Choroid plexus epithelial cell (primary cell): Measurements from ENCODE around the gene PI4KB.

Experiments
- DNase-seq: peaks from one replicate; pipeline ENCODE4 v3.0.0-alpha.2; 2010; ENCODE audit warnings: low read depth
- H3K4me3 ChIP-seq: 2 replicates; pipeline ENCODE4 v1.5.1; 2011; ENCODE audit warnings: low read depth, mild to moderate bottlenecking, control low read depth, low read length, moderate library complexity
- TF ChIP-seq, protein P1 (sequence below): conservative IDR thresholded peaks from 2 replicates; pipeline ENCODE4 v1.5.1; 2011; ENCODE audit warnings: low read depth, mild to moderate bottlenecking, control low read depth, inconsistent platforms, low read length, moderate library complexity

PI4KB gene

GRCh38 chr1:151327903-151328674, 873 bp upstream of the PI4KB start:
- no peak for DNase-seq
- TF ChIP-seq, protein P1, sequence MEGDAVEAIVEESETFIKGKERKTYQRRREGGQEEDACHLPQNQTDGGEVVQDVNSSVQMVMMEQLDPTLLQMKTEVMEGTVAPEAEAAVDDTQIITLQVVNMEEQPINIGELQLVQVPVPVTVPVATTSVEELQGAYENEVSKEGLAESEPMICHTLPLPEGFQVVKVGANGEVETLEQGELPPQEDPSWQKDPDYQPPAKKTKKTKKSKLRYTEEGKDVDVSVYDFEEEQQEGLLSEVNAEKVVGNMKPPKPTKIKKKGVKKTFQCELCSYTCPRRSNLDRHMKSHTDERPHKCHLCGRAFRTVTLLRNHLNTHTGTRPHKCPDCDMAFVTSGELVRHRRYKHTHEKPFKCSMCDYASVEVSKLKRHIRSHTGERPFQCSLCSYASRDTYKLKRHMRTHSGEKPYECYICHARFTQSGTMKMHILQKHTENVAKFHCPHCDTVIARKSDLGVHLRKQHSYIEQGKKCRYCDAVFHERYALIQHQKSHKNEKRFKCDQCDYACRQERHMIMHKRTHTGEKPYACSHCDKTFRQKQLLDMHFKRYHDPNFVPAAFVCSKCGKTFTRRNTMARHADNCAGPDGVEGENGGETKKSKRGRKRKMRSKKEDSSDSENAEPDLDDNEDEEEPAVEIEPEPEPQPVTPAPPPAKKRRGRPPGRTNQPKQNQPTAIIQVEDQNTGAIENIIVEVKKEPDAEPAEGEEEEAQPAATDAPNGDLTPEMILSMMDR: no peak
- peak overlapping the region; percentile 73 for H3K4me3 ChIP-seq

DNA sequence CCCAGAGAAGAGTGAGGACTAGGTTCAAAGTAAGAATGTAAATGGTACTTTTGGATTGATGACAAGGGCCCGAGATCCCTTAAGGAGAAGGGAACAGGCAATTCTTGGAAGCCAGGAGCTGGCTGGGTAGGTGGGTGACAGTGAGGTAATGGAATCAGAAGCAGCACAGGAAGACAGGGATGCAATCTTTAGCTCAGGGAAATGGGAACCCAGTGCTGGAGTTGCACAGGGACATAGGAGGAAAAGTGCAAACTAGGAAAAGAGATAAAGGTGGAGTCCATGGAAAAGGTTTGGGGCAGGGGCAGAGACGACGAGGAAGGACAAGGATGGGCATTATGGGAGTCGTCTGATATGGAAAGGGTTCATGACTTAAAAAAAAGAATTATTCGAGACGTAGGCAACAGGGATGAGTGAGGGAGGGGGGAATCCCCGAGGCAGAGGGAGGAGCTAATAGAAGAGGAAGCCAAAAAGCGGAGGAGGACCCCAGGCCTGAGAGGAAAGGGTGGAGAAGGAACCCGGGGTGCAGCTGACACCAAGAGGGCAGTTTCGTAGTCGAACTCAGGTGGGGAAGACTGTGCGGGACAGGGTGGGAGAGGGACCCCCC, 495 bp downstream of the PI4KB start:
- TF ChIP-seq, protein P1: no peak
- DNase-seq: peak; percentile 61
- H3K4me3 ChIP-seq: peak overlapping the region; percentile 73

DNA sequence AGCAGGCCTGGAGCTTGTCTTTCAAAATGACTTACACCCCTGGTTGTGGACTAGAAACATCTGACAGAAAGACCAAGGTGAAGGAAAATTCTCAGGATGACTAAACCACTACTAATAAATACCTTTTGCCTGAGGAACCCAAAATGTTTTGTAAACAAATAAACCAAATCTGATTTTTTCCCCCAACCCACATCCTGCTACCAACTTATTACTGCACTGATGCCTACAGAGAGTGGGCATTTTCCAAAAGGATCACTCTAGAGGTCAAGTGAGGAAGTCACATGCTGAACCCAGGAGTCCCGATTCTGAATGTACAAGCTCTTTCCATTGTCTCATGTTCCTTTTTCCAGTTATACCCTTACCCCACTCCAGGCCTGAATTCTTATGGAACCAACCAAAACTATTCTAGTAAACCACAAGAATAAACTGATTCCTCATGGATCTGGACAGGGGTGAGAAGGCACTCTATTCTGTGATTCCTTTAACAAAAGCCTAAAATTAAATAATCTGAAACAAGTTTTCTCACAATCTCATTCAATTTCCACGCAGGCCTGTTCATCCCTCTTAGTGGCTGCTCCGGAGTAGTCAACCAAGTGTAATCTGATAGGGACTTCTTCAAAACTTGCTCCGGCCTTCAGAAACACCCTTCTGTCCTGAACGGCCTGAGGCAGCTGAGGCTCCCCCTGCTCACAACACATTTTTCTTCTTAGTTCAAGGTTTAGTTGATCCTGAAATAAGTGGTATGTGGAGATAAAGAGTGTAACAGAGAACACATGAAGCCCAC, 1.4 kb downstream of the PI4KB start:
- H3K4me3 ChIP-seq: peak overlapping the region; percentile 73
- peak; percentile 58 for DNase-seq
- TF ChIP-seq, protein P1: no peak

DNA sequence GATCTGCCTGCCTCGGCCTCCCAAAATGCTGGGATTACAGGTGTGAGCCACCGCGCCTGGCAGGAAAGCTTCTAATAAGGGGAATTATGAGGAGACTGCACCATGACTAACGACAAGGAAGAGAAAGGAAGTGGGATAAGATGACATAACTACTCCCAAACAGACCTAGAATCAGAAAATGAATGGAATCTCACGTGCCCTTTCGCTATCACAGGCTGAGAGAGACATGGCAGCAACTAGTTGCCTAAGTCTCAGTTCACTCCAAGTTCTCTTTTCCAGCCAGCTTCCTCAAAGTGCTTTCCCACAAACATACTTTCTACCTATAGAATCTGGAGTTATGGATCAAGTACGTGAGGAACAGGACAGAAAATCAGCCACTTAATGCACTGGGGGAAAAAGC, 2.0 kb downstream of the PI4KB start:
- H3K4me3 ChIP-seq: no peak overlapping the region
- TF ChIP-seq, protein P1: no peak
- no peak for DNase-seq

DNA sequence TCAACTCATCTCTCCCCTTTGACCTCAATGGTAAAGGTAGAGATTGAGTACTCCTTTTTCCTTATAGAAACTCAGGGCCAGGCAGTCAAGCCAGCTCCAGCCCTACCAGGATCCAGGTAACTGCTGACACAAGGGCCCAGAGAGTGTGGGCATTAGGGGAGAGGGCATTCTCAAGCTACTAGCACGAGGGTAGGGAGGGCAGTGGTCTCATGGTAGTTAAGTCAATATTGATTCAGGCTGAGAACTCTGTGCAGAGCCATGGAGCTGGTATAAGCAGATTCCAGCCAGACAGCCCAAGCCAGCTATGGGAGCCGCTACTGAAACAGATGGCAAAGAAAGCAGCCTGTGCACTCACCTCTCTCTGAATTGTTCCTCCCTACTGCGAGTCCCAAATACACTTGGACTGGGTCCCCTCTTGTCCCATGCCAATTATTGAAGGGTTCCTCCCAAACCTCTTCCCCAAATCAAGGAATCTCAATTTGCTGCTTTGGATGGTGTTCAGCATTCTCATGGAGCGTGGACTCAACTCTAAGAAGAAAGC, 2.8 kb downstream of the PI4KB start:
- H3K4me3 ChIP-seq: no peak overlapping the region
- TF ChIP-seq, protein P1: no peak
- no peak for DNase-seq

- DNase-seq: peak; percentile 21
- TF ChIP-seq, protein P1: no peak
- no peak overlapping the region for H3K4me3 ChIP-seq
Measured at GRCh38 chr1:151318975-151319374, 8.2 kb downstream of the PI4KB start.
